ENCODE results near the gene TST.

TST gene

GRCh38 chr22:37018086-37018814 lies 997 bp downstream of the TST start:
- in situ Hi-C loops (cut with MboI; ENCODE audit: low sequenced_read_pairs) = no loop called here
- H3K36me3 ChIP-seq (replicated peaks) = peaks cover 12% of the 10 kb centered on the region
- H3K27me3 ChIP-seq (ENCODE audit: low read depth) = no peaks in the 10 kb centered on the region
- peaks cover 6% of the 10 kb centered on the region for H3K4me1 ChIP-seq
- no peaks in the 10 kb centered on the region for H3K9me3 ChIP-seq
- DNase-seq (ENCODE audit: low spot score in 2 of 2) = no peak
- peak overlapping the region; percentile 75 for H3K4me3 ChIP-seq

DNA sequence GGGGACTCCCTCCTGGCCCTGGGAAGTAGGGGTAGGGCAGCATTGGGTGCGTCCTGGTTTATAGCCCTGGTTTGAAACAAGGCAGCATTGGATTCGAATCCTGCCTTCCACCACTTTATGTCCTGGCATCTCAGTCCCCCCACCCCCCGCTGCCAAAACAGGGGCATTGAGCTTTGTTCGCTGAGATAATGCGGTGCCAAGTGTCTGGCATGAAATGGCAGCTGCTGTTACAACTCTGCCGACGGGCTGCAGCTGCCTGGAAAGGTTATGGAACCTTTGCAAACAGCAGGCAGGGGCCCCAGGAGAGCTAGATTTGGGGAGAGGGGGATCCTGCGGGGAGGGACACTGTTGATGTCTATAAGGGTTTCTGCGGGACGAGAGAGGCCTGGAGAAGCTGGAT lies 1.9 kb downstream of the TST start:
- Histone ChIP-seq H3K9me3 (no peaks in the 10 kb centered on the region), H3K4me1 (peaks cover 6% of the 10 kb centered on the region)
- in situ Hi-C loops (cut with MboI; ENCODE audit: low sequenced_read_pairs) = no loop called here

DNA sequence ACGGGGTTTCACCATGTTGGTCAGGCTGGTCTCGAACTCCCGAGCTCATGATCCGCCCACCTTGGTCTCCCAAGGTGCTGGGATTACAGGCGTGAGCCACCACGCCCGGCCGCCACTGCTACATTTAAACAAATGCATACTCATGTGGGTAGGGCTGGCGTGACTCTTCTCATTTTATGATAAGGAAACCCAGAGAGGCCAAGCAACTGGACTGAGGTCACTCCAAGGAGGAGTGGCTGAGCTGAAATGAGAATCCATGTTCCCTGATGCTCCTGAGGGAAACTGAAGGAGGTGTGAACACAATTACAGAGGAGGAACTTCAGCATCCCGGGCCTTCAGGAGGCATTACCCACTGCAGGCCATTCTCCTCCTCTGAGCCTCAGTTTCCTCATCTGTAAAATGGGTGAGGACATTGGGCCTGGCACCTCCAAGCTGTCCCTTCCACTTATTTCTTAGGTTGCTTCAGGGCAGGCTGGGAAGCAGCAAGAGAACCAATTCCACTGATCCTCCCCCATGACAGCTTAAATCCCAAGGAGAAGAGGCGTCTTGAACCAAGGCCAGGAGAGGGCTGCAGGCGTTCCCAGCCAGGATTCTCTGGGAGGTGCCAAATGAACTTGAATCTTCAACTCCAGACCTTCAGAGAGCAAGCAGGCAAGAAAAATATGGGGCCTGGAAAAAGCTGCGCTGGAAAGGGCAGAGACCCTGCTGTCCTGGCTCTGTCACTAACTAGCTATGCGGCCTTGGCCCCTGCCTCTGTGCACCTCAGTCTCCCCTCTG lies 2.9 kb downstream of the TST start:
- no peaks in the 10 kb centered on the region for H3K27me3 ChIP-seq (ENCODE audit: low read depth)
- no peaks in the 10 kb centered on the region for H3K9me3 ChIP-seq
- H3K4me3 ChIP-seq = no peak overlapping the region
- DNase-seq (ENCODE audit: low spot score in 2 of 2) = no peak
- in situ Hi-C loops (cut with MboI; ENCODE audit: low sequenced_read_pairs) = no loop called here
- peaks cover 6% of the 10 kb centered on the region for H3K4me1 ChIP-seq
- peaks cover 12% of the 10 kb centered on the region for H3K36me3 ChIP-seq (replicated peaks)

More for the DNA sequence above, 1.9 kb downstream of the TST start:
- Histone ChIP-seq H3K36me3 (replicated peaks) (peaks cover 12% of the 10 kb centered on the region), H3K27me3 (ENCODE audit: low read depth) (no peaks in the 10 kb centered on the region), H3K4me3 (no peak overlapping the region)
- no peak for DNase-seq (ENCODE audit: low spot score in 2 of 2)

DNA sequence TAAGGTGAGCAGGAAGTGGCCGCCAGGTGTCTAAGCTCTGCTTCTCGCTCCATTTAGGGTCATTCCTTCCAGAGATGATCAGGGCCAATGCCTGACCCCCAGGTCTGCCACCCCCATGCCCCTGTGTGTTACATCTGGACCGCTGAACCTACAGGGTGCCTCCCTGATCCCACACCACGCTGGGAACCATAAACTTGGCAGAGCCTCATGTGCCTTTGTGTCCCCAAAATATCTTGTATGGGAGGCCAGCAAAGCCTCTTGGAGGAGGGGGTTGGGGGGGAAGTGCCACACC lies 3.7 kb downstream of the TST start:
- H3K4me3 ChIP-seq = no peak overlapping the region
- H3K4me1 ChIP-seq = peaks cover 5% of the 10 kb centered on the region
- H3K27me3 ChIP-seq (ENCODE audit: low read depth) = no peaks in the 10 kb centered on the region
- in situ Hi-C loops (cut with MboI; ENCODE audit: low sequenced_read_pairs) = no loop called here
- DNase-seq (ENCODE audit: low spot score in 2 of 2) = no peak
- no peaks in the 10 kb centered on the region for H3K9me3 ChIP-seq
- peaks cover 12% of the 10 kb centered on the region for H3K36me3 ChIP-seq (replicated peaks)

- in situ Hi-C loops (cut with MboI; ENCODE audit: low sequenced_read_pairs) = no loop called here
- DNase-seq (ENCODE audit: low spot score in 2 of 2) = no peak
- Histone ChIP-seq H3K9me3 (no peaks in the 10 kb centered on the region), H3K27me3 (ENCODE audit: low read depth) (no peaks in the 10 kb centered on the region), H3K4me1 (peaks cover 3% of the 10 kb centered on the region; the same call in 1 of the 2 replicates), H3K4me3 (no peak overlapping the region), H3K36me3 (replicated peaks) (peaks cover 12% of the 10 kb centered on the region)
Observed at GRCh38 chr22:37014835-37015586, 4.2 kb downstream of the TST start.

- Histone ChIP-seq H3K4me1 (peaks cover 3% of the 10 kb centered on the region; the same call in 1 of the 2 replicates), H3K27me3 (ENCODE audit: low read depth) (no peaks in the 10 kb centered on the region; the same call in 1 of the 2 replicates), H3K9me3 (no peaks in the 10 kb centered on the region), H3K4me3 (no peak overlapping the region), H3K36me3 (replicated peaks) (peaks cover 12% of the 10 kb centered on the region)
- in situ Hi-C loops (cut with MboI; ENCODE audit: low sequenced_read_pairs) = no loop called here
- no peak for DNase-seq (ENCODE audit: low spot score in 2 of 2)
Observed at GRCh38 chr22:37014415-37014806, 4.8 kb downstream of the TST start.

- peaks cover 2% of the 10 kb centered on the region; the same call in 1 of the 2 replicates for H3K27me3 ChIP-seq (ENCODE audit: low read depth)
- peaks cover 7% of the 10 kb centered on the region for H3K36me3 ChIP-seq (replicated peaks)
- DNase-seq (ENCODE audit: low spot score in 2 of 2) = no peak
- in situ Hi-C loops (cut with MboI; ENCODE audit: low sequenced_read_pairs) = no loop called here
- no peaks in the 10 kb centered on the region for H3K9me3 ChIP-seq
- H3K4me3 ChIP-seq = no peak overlapping the region
- H3K4me1 ChIP-seq = no peaks in the 10 kb centered on the region
Observed at GRCh38 chr22:37012956-37013355, 6.3 kb downstream of the TST start.

- Histone ChIP-seq H3K36me3 (replicated peaks) (peaks cover 2% of the 10 kb centered on the region), H3K27me3 (ENCODE audit: low read depth) (peaks cover 2% of the 10 kb centered on the region; the same call in 1 of the 2 replicates), H3K9me3 (no peaks in the 10 kb centered on the region), H3K4me3 (no peak overlapping the region), H3K4me1 (no peaks in the 10 kb centered on the region)
- in situ Hi-C loops (cut with MboI; ENCODE audit: low sequenced_read_pairs) = no loop called here
- no peak for DNase-seq (ENCODE audit: low spot score in 2 of 2)
Observed at GRCh38 chr22:37012262-37012904, 6.9 kb downstream of the TST start.

DNA sequence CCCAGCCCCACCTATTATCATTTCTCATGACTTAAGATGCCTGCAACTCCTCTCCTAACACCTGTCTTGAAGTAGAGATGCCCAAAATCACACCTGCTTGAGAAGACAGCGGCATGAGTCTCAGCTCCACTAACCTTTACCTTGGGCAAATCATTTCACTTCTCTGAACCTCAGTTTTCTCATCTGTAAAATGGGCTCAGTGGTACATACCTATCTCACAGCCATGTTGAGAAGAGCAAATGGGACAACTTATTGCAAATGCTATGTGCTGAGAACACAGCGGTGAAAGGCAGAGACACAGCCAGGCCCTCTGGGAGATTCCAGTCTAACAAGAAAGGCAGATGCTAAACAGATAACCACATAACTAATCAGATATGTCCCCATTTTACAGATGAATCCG lies 7.8 kb downstream of the TST start:
- no peaks in the 10 kb centered on the region for H3K9me3 ChIP-seq
- DNase-seq (ENCODE audit: low spot score in 2 of 2) = no peak
- peaks cover 2% of the 10 kb centered on the region; the same call in 1 of the 2 replicates for H3K27me3 ChIP-seq (ENCODE audit: low read depth)
- in situ Hi-C loops (cut with MboI; ENCODE audit: low sequenced_read_pairs) = no loop called here
- H3K36me3 ChIP-seq (replicated peaks) = no peaks in the 10 kb centered on the region; the same call in 1 of the 2 replicates
- no peaks in the 10 kb centered on the region for H3K4me1 ChIP-seq
- H3K4me3 ChIP-seq = no peak overlapping the region

- Histone ChIP-seq H3K4me3 (no peak overlapping the region), H3K27me3 (ENCODE audit: low read depth) (peaks cover 6% of the 10 kb centered on the region), H3K4me1 (no peaks in the 10 kb centered on the region), H3K36me3 (replicated peaks) (no peaks in the 10 kb centered on the region; the same call in 1 of the 2 replicates), H3K9me3 (no peaks in the 10 kb centered on the region)
- DNase-seq (ENCODE audit: low spot score in 2 of 2) = no peak
- in situ Hi-C loops (cut with MboI; ENCODE audit: low sequenced_read_pairs) = no loop called here
Observed at GRCh38 chr22:37010976-37011375, 8.3 kb downstream of the TST start.

DNA sequence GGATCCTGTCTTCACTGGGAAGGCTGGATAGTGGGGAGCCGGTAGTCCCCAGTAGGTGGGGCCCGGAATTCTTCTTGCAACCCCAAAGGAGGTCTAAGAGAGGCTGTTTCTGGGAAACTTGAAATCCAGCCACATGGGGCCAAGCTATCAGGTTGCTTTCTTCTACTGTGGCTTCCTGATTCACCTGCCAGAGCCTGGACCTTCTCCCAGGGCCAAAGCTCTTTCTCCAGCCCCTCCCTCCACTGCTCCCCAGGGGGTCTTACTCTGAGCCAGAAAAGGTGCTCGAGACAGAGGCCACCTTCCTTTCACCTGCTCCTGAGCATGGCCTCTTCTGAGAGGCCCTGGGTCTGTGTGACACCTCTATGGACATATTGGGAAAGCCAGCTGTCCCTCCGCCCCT lies 9.1 kb downstream of the TST start:
- Histone ChIP-seq H3K4me3 (no peak overlapping the region), H3K4me1 (no peaks in the 10 kb centered on the region), H3K36me3 (replicated peaks) (no peaks in the 10 kb centered on the region), H3K9me3 (no peaks in the 10 kb centered on the region), H3K27me3 (ENCODE audit: low read depth) (peaks cover 6% of the 10 kb centered on the region)
- in situ Hi-C loops (cut with MboI; ENCODE audit: low sequenced_read_pairs) = no loop called here
- no peak for DNase-seq (ENCODE audit: low spot score in 2 of 2)

DNA sequence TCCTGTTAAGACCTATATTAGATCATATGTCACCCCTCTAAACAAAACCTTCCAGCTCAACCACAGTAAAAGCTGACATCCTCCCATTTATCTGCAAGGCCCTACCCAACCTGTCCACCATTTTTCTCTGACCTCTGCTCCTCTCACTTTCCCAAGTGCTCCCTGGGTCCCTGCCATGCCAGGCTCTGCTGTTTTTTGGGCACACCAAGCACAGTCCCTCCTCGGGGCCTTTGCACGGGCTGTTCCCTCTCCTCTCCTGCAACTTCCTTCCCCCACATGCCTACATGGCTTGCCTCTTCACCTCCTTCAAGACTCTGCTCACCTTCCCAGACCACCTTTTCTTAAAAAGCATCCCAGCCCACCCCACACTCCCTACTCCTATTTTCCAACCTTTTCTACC lies 9.8 kb downstream of the TST start:
- H3K4me3 ChIP-seq = no peak overlapping the region
- no peaks in the 10 kb centered on the region for H3K9me3 ChIP-seq
- H3K27me3 ChIP-seq (ENCODE audit: low read depth) = peaks cover 6% of the 10 kb centered on the region
- no peaks in the 10 kb centered on the region for H3K36me3 ChIP-seq (replicated peaks)
- no peak for DNase-seq (ENCODE audit: low spot score in 2 of 2)
- no peaks in the 10 kb centered on the region for H3K4me1 ChIP-seq
- in situ Hi-C loops (cut with MboI; ENCODE audit: low sequenced_read_pairs) = no loop called here

DNA sequence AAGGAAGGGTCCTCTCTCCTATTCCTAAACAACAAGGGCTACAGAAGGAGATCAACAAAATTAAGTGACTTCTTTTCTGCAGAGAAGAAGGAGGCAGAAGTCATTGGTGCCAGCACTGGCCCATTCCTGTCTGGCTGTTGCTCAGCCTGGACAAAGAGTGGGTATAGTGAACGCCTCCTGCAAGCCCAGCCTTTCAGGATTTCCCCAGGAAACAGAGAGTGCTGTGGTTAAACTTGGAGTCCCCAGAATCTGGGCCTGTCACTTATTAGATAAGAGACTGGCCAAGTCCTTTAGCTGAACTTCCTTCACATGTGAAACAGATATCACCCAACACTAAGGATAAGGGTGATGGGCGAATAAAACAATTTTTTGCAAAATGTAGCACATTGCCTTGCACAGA lies 10.9 kb downstream of the TST start:
- H3K4me3 ChIP-seq = no peak overlapping the region
- H3K9me3 ChIP-seq = no peaks in the 10 kb centered on the region
- peaks cover 6% of the 10 kb centered on the region for H3K27me3 ChIP-seq (ENCODE audit: low read depth)
- in situ Hi-C loops (cut with MboI; ENCODE audit: low sequenced_read_pairs) = no loop called here
- H3K4me1 ChIP-seq = no peaks in the 10 kb centered on the region
- DNase-seq (ENCODE audit: low spot score in 2 of 2) = no peak
- H3K36me3 ChIP-seq (replicated peaks) = no peaks in the 10 kb centered on the region
